ENCODE measurements around the gene CD4. TPM values are rescaled to one million over a fixed set of nuclear protein-coding genes. Genes with fewer than 3 reads are reported as not detected.

CD4 gene
- polyA plus RNA-seq, 1 of the 3 experiments (the other 2 are of a cell fraction), result 0.02 TPM

- TF ChIP-seq, protein P1, sequence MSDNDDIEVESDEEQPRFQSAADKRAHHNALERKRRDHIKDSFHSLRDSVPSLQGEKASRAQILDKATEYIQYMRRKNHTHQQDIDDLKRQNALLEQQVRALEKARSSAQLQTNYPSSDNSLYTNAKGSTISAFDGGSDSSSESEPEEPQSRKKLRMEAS (IDR thresholded peaks at IDR 0.05; ENCODE audit: low read depth), result no peak
- TF ChIP-seq EP300 (IDR thresholded peaks at IDR 0.05; ENCODE audit: borderline replicate concordance in 1 of 2, low read depth in 1 of 2, low read length in 1 of 2) (no peak), RCOR1 (IDR thresholded peaks at IDR 0.05; ENCODE audit: low read length) (no peak), FOXM1 (IDR thresholded peaks at IDR 0.05; ENCODE audit: low read depth) (no peak), NRF1 (IDR thresholded peaks at IDR 0.05; ENCODE audit: low read depth, low read length) (no peak), REST (IDR thresholded peaks at IDR 0.05; ENCODE audit: low read depth, low read length) (no peak), SMC3 (IDR thresholded peaks at IDR 0.05; ENCODE audit: low read depth, low read length) (no peak), FOSL2 (IDR thresholded peaks at IDR 0.05; ENCODE audit: borderline replicate concordance, low read depth) (no peak), ZBTB33 (IDR thresholded peaks at IDR 0.05; ENCODE audit: borderline replicate concordance, low read depth) (no peak), RXRA (IDR thresholded peaks at IDR 0.05; ENCODE audit: borderline replicate concordance, low read depth) (no peak), TEAD4 (IDR thresholded peaks at IDR 0.05; ENCODE audit: borderline replicate concordance, insufficient read depth) (no peak), SIN3A (IDR thresholded peaks at IDR 0.05; ENCODE audit: borderline replicate concordance, low read depth, low read length) (no peak), CHD2 (IDR thresholded peaks at IDR 0.05; ENCODE audit: low read length, partially characterized antibody) (no peak), JUND (IDR thresholded peaks at IDR 0.05) (no peak)
- TF ChIP-seq, protein P2, sequence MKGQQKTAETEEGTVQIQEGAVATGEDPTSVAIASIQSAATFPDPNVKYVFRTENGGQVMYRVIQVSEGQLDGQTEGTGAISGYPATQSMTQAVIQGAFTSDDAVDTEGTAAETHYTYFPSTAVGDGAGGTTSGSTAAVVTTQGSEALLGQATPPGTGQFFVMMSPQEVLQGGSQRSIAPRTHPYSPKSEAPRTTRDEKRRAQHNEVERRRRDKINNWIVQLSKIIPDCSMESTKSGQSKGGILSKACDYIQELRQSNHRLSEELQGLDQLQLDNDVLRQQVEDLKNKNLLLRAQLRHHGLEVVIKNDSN (IDR thresholded peaks at IDR 0.05; ENCODE audit: borderline replicate concordance, low read depth), result no peak
- TF ChIP-seq, protein P3, sequence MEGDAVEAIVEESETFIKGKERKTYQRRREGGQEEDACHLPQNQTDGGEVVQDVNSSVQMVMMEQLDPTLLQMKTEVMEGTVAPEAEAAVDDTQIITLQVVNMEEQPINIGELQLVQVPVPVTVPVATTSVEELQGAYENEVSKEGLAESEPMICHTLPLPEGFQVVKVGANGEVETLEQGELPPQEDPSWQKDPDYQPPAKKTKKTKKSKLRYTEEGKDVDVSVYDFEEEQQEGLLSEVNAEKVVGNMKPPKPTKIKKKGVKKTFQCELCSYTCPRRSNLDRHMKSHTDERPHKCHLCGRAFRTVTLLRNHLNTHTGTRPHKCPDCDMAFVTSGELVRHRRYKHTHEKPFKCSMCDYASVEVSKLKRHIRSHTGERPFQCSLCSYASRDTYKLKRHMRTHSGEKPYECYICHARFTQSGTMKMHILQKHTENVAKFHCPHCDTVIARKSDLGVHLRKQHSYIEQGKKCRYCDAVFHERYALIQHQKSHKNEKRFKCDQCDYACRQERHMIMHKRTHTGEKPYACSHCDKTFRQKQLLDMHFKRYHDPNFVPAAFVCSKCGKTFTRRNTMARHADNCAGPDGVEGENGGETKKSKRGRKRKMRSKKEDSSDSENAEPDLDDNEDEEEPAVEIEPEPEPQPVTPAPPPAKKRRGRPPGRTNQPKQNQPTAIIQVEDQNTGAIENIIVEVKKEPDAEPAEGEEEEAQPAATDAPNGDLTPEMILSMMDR (IDR thresholded peaks at IDR 0.05), result no peak
- TF ChIP-seq, protein P4, sequence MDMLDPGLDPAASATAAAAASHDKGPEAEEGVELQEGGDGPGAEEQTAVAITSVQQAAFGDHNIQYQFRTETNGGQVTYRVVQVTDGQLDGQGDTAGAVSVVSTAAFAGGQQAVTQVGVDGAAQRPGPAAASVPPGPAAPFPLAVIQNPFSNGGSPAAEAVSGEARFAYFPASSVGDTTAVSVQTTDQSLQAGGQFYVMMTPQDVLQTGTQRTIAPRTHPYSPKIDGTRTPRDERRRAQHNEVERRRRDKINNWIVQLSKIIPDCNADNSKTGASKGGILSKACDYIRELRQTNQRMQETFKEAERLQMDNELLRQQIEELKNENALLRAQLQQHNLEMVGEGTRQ (IDR thresholded peaks at IDR 0.05; ENCODE audit: borderline replicate concordance, low read depth, low read length), result no peak
- TF ChIP-seq, protein P5, sequence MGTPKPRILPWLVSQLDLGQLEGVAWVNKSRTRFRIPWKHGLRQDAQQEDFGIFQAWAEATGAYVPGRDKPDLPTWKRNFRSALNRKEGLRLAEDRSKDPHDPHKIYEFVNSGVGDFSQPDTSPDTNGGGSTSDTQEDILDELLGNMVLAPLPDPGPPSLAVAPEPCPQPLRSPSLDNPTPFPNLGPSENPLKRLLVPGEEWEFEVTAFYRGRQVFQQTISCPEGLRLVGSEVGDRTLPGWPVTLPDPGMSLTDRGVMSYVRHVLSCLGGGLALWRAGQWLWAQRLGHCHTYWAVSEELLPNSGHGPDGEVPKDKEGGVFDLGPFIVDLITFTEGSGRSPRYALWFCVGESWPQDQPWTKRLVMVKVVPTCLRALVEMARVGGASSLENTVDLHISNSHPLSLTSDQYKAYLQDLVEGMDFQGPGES (IDR thresholded peaks at IDR 0.05; ENCODE audit: low read depth, low read length), result no peak
- POLR2A ChIA-PET, result no interaction called here
- WGBS (ENCODE audit: low lambda C conversion rate), result 67% methylated on average over 4 of the region's 4 CpGs
Observed at GRCh38 chr12:6813363-6813762, 24.0 kb downstream of the CD4 start.

More at GRCh38 chr12:6813363-6813762, 24.0 kb downstream of the CD4 start:
- Histone ChIP-seq H3K4me1 (ENCODE audit: control insufficient read depth in 1 of 2, insufficient read depth in 2 of 2, low read depth in 1 of 2, low read length in 1 of 2) (peaks cover 0 to 27% of the 10 kb centered on the region in 2 experiments; a peak in 1 of 4 replicates), H3K27me3 (ENCODE audit: insufficient read depth) (no peaks in the 10 kb centered on the region), H3F3A (replicated peaks; ENCODE audit: insufficient read depth) (no peaks in the 10 kb centered on the region), H3K9me3 (no peaks in the 10 kb centered on the region), H3K79me2 (ENCODE audit: insufficient read depth) (no peaks in the 10 kb centered on the region), H2AFZ (ENCODE audit: low read depth) (no peak overlapping the region), H3K4me2 (no peak overlapping the region), H3K9me2 (no peaks in the 10 kb centered on the region), H3K4me3 (ENCODE audit: low read depth in 2 of 2, low read length in 1 of 2) (no peak overlapping the region), H3K9ac (no peak overlapping the region), H3K27ac (ENCODE audit: low read depth in 2 of 2, low read length in 1 of 2) (no peak overlapping the region), H4K20me1 (ENCODE audit: insufficient read depth) (no peaks in the 10 kb centered on the region), H3K36me3 (replicated peaks in 1 of 2; ENCODE audit: control insufficient read depth in 1 of 2, insufficient read depth in 2 of 2, low read length in 1 of 2) (no peaks in the 10 kb centered on the region)
- DNase-seq, result no peak
- CTCF ChIA-PET, result interaction anchor here (0.7 to 5.3 kb wide), 8 partner anchors 12 to 129 kb away, joined by 3 to 26 read pairs (median 6); partner anchors contain the start of genes MLF2 and PTMS
